ENCODE data around the gene GAD1.

DNA sequence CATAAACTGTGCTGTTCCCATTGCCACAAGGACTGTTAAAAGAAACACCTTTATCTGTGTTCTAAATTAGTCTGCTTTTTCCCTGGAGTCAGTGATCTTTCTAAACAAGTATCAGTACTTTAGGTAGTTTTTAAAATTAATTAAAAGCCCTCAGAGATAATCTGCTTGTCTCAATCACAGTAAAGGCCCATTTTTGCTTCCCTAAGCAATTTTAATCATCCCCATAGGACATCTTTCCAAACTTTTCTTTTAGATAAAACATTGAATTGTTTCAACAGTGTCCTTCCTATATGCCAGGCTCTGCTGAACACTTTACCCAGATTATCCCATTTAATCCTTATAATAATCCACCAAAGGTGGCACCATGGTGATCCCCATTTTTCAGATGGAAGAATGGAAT is 42.6 kb upstream of the GAD1 start:
- TF ChIP-seq, protein P1, sequence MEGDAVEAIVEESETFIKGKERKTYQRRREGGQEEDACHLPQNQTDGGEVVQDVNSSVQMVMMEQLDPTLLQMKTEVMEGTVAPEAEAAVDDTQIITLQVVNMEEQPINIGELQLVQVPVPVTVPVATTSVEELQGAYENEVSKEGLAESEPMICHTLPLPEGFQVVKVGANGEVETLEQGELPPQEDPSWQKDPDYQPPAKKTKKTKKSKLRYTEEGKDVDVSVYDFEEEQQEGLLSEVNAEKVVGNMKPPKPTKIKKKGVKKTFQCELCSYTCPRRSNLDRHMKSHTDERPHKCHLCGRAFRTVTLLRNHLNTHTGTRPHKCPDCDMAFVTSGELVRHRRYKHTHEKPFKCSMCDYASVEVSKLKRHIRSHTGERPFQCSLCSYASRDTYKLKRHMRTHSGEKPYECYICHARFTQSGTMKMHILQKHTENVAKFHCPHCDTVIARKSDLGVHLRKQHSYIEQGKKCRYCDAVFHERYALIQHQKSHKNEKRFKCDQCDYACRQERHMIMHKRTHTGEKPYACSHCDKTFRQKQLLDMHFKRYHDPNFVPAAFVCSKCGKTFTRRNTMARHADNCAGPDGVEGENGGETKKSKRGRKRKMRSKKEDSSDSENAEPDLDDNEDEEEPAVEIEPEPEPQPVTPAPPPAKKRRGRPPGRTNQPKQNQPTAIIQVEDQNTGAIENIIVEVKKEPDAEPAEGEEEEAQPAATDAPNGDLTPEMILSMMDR (conservative IDR thresholded peaks at IDR 0.05), result no peak
- TF ChIP-seq ZFX (IDR thresholded peaks at IDR 0.05), result no peak

All from C4-2B (cell line).